ENCODE data around the gene RTKN. TPM values are rescaled to one million over a fixed set of nuclear protein-coding genes. Genes with fewer than 3 reads are reported as not detected.
"Not testable (repeated sequence)": the region's sequence is repeated elsewhere in the genome, so short reads cannot be mapped to it uniquely, and the experiment has no call there.

RTKN gene
- total and polyA plus RNA-seq, 4 experiments from 2014 or later = 0.14 TPM; not detected in 3

GRCh38 chr2:74472945-74473258, 31.2 kb upstream of the RTKN start:
- no peak for DNase-seq
- peaks cover 0 to 7% (median 0%) of the 10 kb centered on the region in 8 donors for H3K9me3 Mint-ChIP-seq
- peaks cover 12 to 40% (median 22%) of the 10 kb centered on the region in 4 donors for H3K4me1 Mint-ChIP-seq
- ChIA-PET POLR2A (ENCODE audit: partially characterized antibody) (interaction anchor here (0.7 to 14.3 kb wide), 21 partner anchors 8 to 736 kb away, joined by 3 to 516 read pairs (median 4); partner anchors contain the start of genes AUP1, C2orf81, CCDC142 and DQX1), CTCF (ENCODE audit: partially characterized antibody) (interaction anchor here (0.7 to 3.1 kb wide), 8 partner anchors 9 to 138 kb away, joined by 3 to 32 read pairs (median 6); partner anchors contain the start of genes CCDC142, INO80B, TTC31 and WBP1)
- no peaks in the 10 kb centered on the region for H3K27me3 ChIP-seq (ENCODE audit: insufficient read depth, low read length)
- peaks cover 20 to 41% of the 10 kb centered on the region in 2 donors for H3K36me3 Mint-ChIP-seq
- peaks cover 19% of the 10 kb centered on the region for H3K36me3 ChIP-seq (ENCODE audit: insufficient read depth, low read length)
- peak overlapping the region; percentile 88 for H3K27ac ChIP-seq (ENCODE audit: low read depth, low read length)
- H3K9me3 ChIP-seq (ENCODE audit: control insufficient read depth in 1 of 2, low read length in 2 of 2) = no peaks in the 10 kb centered on the region
- peak overlapping the region; percentile 67 to 84 for H3K4me3 ChIP-seq (ENCODE audit: low read length in 2 of 2)
- H3K27me3 Mint-ChIP-seq = no peaks in the 10 kb centered on the region
- intact Hi-C loops (cut with micrococcal nuclease) = loop anchor here (1.0 kb wide), 3 partner anchors 10 to 56 kb away; partner anchors contain the start of genes AUP1, HTRA2, TTC31 and WBP1
- H3K27ac Mint-ChIP-seq = peak overlapping the region; percentile 97 to 100 (median 99)
- peaks cover 20% of the 10 kb centered on the region for H3K4me1 ChIP-seq (ENCODE audit: insufficient read depth, low read length)
- peak overlapping the region; percentile 96 to 99 (median 98) for H3K4me3 Mint-ChIP-seq

- peak within 1 kb of the TSS; percentile 97 to 100 (median 99) for H3K27ac Mint-ChIP-seq
- H3K27me3 ChIP-seq (ENCODE audit: insufficient read depth, low read length) = no peaks in the 10 kb centered on the region
- H3K27me3 Mint-ChIP-seq = no peaks in the 10 kb centered on the region
- ChIA-PET POLR2A (ENCODE audit: partially characterized antibody) (interaction anchor here (0.7 to 14.3 kb wide), 22 partner anchors 8 to 735 kb away, joined by 3 to 516 read pairs (median 4); partner anchors contain the start of genes AUP1, C2orf81, CCDC142 and DQX1), CTCF (ENCODE audit: partially characterized antibody) (interaction anchor here (0.7 to 3.1 kb wide), 9 partner anchors 8 to 138 kb away, joined by 3 to 32 read pairs (median 4); partner anchors contain the start of genes CCDC142, INO80B, PCGF1 and TTC31)
- H3K27ac ChIP-seq (ENCODE audit: low read depth, low read length) = peak within 1 kb of the TSS; percentile 88
- H3K9me3 ChIP-seq (ENCODE audit: control insufficient read depth in 1 of 2, low read length in 2 of 2) = no peaks in the 10 kb centered on the region
- peaks cover 20 to 37% of the 10 kb centered on the region in 2 donors for H3K36me3 Mint-ChIP-seq
- peak within 1 kb of the TSS; percentile 67 to 84 for H3K4me3 ChIP-seq (ENCODE audit: low read length in 2 of 2)
- peak within 1 kb of the TSS; percentile 96 to 99 (median 98) for H3K4me3 Mint-ChIP-seq
- H3K36me3 ChIP-seq (ENCODE audit: insufficient read depth, low read length) = peaks cover 16% of the 10 kb centered on the region
- H3K4me1 Mint-ChIP-seq = peaks cover 9 to 40% (median 21%) of the 10 kb centered on the region in 4 donors
- peaks cover 20% of the 10 kb centered on the region for H3K4me1 ChIP-seq (ENCODE audit: insufficient read depth, low read length)
- peaks cover 0 to 7% (median 0%) of the 10 kb centered on the region in 8 donors for H3K9me3 Mint-ChIP-seq
- intact Hi-C loops (cut with micrococcal nuclease) = loop anchor here (1.0 kb wide), 3 partner anchors 11 to 57 kb away; partner anchors contain the start of genes AUP1, HTRA2, TTC31 and WBP1
- DNase-seq = peak; percentile 95 to 96 (median 95)
These were observed 30.6 kb upstream of the RTKN start, which contains the start of gene MRPL53 for GRCh38 chr2:74472086-74472944. MRPL53 (minus strand) TSS chr2:74472680; CDS start chr2:74472660, 20 bp downstream.

- POLR2A ChIA-PET (ENCODE audit: partially characterized antibody) = interaction anchor here (0.7 to 14.3 kb wide), 13 partner anchors 9 to 734 kb away, joined by 3 to 516 read pairs (median 10); partner anchors contain the start of genes AUP1, C2orf81, CCDC142 and HTRA2
- H3K27ac Mint-ChIP-seq = peak overlapping the region; percentile 97 to 100 (median 99)
- DNase-seq = no peak
- H3K27ac ChIP-seq (ENCODE audit: low read depth, low read length) = peak overlapping the region; percentile 88
- no peaks in the 10 kb centered on the region for H3K9me3 ChIP-seq (ENCODE audit: control insufficient read depth in 1 of 2, low read length in 2 of 2)
- peaks cover 20% of the 10 kb centered on the region for H3K4me1 ChIP-seq (ENCODE audit: insufficient read depth, low read length)
- intact Hi-C loops (cut with micrococcal nuclease) = loop anchor here (1.0 kb wide), 3 partner anchors 12 to 58 kb away; partner anchors contain the start of genes AUP1, HTRA2, TTC31 and WBP1
- H3K4me1 Mint-ChIP-seq = peaks cover 9 to 40% (median 20%) of the 10 kb centered on the region in 4 donors
- peaks cover 0 to 7% (median 0%) of the 10 kb centered on the region in 8 donors for H3K9me3 Mint-ChIP-seq
- H3K27me3 ChIP-seq (ENCODE audit: insufficient read depth, low read length) = no peaks in the 10 kb centered on the region
- peaks cover 14% of the 10 kb centered on the region for H3K36me3 ChIP-seq (ENCODE audit: insufficient read depth, low read length)
- CTCF ChIA-PET (ENCODE audit: partially characterized antibody) = interaction anchor here (0.7 to 3.1 kb wide), 5 partner anchors 11 to 117 kb away, joined by 3 to 32 read pairs (median 3); partner anchors contain the start of genes CCDC142, PCGF1 and TTC31
- H3K36me3 Mint-ChIP-seq = peaks cover 20 to 34% of the 10 kb centered on the region in 2 donors
- H3K4me3 Mint-ChIP-seq = peak overlapping the region; percentile 96 to 99 (median 98)
- no peaks in the 10 kb centered on the region for H3K27me3 Mint-ChIP-seq
- peak overlapping the region; percentile 62 to 84 for H3K4me3 ChIP-seq (ENCODE audit: low read length in 2 of 2)
These were observed 29.8 kb upstream of the RTKN start for GRCh38 chr2:74471332-74472065.

- POLR2A ChIA-PET (ENCODE audit: partially characterized antibody) = interaction anchor here (3.1 to 14.3 kb wide), 3 partner anchors 12 to 37 kb away, joined by 16 to 516 read pairs (median 119); partner anchors contain the start of genes CCDC142, INO80B, PCGF1 and TTC31
- peaks cover 17 to 34% of the 10 kb centered on the region in 2 donors for H3K36me3 Mint-ChIP-seq
- H3K27ac Mint-ChIP-seq = peak overlapping the region in 6 of 7 donors; percentile 64 to 92 (median 80)
- H3K9me3 ChIP-seq (ENCODE audit: control insufficient read depth in 1 of 2, low read length in 2 of 2); DNase-seq; H3K9me3 Mint-ChIP-seq; H3K27me3 ChIP-seq (ENCODE audit: insufficient read depth, low read length); H3K4me3 ChIP-seq (ENCODE audit: low read length in 2 of 2); H3K27ac ChIP-seq (ENCODE audit: low read depth, low read length); H3K27me3 Mint-ChIP-seq; intact Hi-C loops (cut with micrococcal nuclease): not testable (repeated sequence)
- CTCF ChIA-PET (ENCODE audit: partially characterized antibody) = interaction anchor here (0.8 to 3.1 kb wide), 2 partner anchors 11 to 12 kb away, joined by 3 to 32 read pairs; partner anchors contain the start of genes CCDC142 and TTC31
- peaks cover 12 to 43% (median 24%) of the 10 kb centered on the region in 4 donors for H3K4me1 Mint-ChIP-seq
- peaks cover 12% of the 10 kb centered on the region for H3K36me3 ChIP-seq (ENCODE audit: insufficient read depth, low read length)
- peak overlapping the region in 6 of 8 donors; percentile 20 to 77 (median 64) for H3K4me3 Mint-ChIP-seq
- peaks cover 26% of the 10 kb centered on the region for H3K4me1 ChIP-seq (ENCODE audit: insufficient read depth, low read length)
These were observed 29.0 kb upstream of the RTKN start for GRCh38 chr2:74470742-74471141.

GRCh38 chr2:74464406-74464805, 22.7 kb upstream of the RTKN start:
- H3K4me1 ChIP-seq (ENCODE audit: insufficient read depth, low read length) = peaks cover 26% of the 10 kb centered on the region
- ChIA-PET CTCF (ENCODE audit: partially characterized antibody) (interaction anchor here (1.6 to 2.0 kb wide), 3 partner anchors 8 to 18 kb away, joined by 4 to 5 read pairs (median 4); partner anchors contain the start of genes CCDC142, MRPL53 and TTC31), POLR2A (ENCODE audit: partially characterized antibody) (interaction anchor here (0.7 to 2.4 kb wide), 8 partner anchors 8 to 1230 kb away, joined by 3 to 26 read pairs (median 4); partner anchors contain the start of genes CCDC142, CCT7, INO80B and MRPL53)
- H3K27me3 ChIP-seq (ENCODE audit: insufficient read depth, low read length) = no peaks in the 10 kb centered on the region
- H3K27ac ChIP-seq (ENCODE audit: low read depth, low read length) = peak overlapping the region; percentile 90
- intact Hi-C loops (cut with micrococcal nuclease) = no loop called here
- H3K9me3 ChIP-seq (ENCODE audit: control insufficient read depth in 1 of 2, low read length in 2 of 2) = no peaks in the 10 kb centered on the region
- DNase-seq = no peak
- peak overlapping the region; percentile 74 to 99 (median 81) for H3K27ac Mint-ChIP-seq
- H3K36me3 ChIP-seq (ENCODE audit: insufficient read depth, low read length) = peaks cover 19% of the 10 kb centered on the region
- H3K36me3 Mint-ChIP-seq = peaks cover 6 to 16% of the 10 kb centered on the region in 2 donors
- peaks cover 12 to 36% (median 26%) of the 10 kb centered on the region in 4 donors for H3K4me1 Mint-ChIP-seq
- peaks cover 0 to 2% (median 0%) of the 10 kb centered on the region in 8 donors for H3K9me3 Mint-ChIP-seq
- peak overlapping the region; percentile 52 to 88 for H3K4me3 ChIP-seq (ENCODE audit: low read length in 2 of 2)
- peak overlapping the region; percentile 77 to 98 (median 92) for H3K4me3 Mint-ChIP-seq
- no peaks in the 10 kb centered on the region for H3K27me3 Mint-ChIP-seq

- Histone ChIP-seq H3K36me3 (ENCODE audit: insufficient read depth, low read length) (peaks cover 19% of the 10 kb centered on the region), H3K4me3 (ENCODE audit: low read length in 2 of 2) (no peak overlapping the region), H3K4me1 (ENCODE audit: insufficient read depth, low read length) (peaks cover 35% of the 10 kb centered on the region), H3K27me3 (ENCODE audit: insufficient read depth, low read length) (no peaks in the 10 kb centered on the region), H3K9me3 (ENCODE audit: control insufficient read depth in 1 of 2, low read length in 2 of 2) (no peaks in the 10 kb centered on the region), H3K27ac (ENCODE audit: low read depth, low read length) (no peak overlapping the region)
- Mint-ChIP-seq H3K4me1 (peaks cover 19 to 53% (median 38%) of the 10 kb centered on the region in 4 donors), H3K27me3 (no peaks in the 10 kb centered on the region), H3K9me3 (peaks cover 0 to 2% (median 0%) of the 10 kb centered on the region in 8 donors), H3K36me3 (peaks cover 6 to 21% of the 10 kb centered on the region in 2 donors), H3K27ac (peak overlapping the region in 3 of 7 donors; percentile 8 to 86 (median 17)), H3K4me3 (peak overlapping the region in 5 of 8 donors; percentile 36 to 73 (median 54))
- POLR2A ChIA-PET (ENCODE audit: partially characterized antibody) = interaction anchor here (1.8 to 2.1 kb wide), 2 partner anchors 10 to 19 kb away, joined by 9 to 18 read pairs; partner anchors contain the start of gene MRPL53
- intact Hi-C loops (cut with micrococcal nuclease) = no loop called here
- CTCF ChIA-PET (ENCODE audit: partially characterized antibody) = no interaction called here
- DNase-seq = no peak
These were observed 21.0 kb upstream of the RTKN start for GRCh38 chr2:74462786-74463105.

Data from CD4-positive, alpha-beta memory T cell (primary cell).